Measurements from ENCODE around the gene EXD2.
"Not testable (repeated sequence)": the region's sequence is repeated elsewhere in the genome, so short reads cannot be mapped to it uniquely, and the experiment has no call there.

Gene EXD2

GRCh38 chr14:69156224-69156623, 35.1 kb upstream of the EXD2 start:
- H3K27me3 ChIP-seq (ENCODE audit: control insufficient read depth, insufficient read depth, low read length): peaks cover 16% of the 10 kb centered on the region
- no peak overlapping the region for H3K27ac ChIP-seq (ENCODE audit: low read length)
- H3K9me3 ChIP-seq (ENCODE audit: control insufficient read depth, low read depth, low read length): no peaks in the 10 kb centered on the region

DNA sequence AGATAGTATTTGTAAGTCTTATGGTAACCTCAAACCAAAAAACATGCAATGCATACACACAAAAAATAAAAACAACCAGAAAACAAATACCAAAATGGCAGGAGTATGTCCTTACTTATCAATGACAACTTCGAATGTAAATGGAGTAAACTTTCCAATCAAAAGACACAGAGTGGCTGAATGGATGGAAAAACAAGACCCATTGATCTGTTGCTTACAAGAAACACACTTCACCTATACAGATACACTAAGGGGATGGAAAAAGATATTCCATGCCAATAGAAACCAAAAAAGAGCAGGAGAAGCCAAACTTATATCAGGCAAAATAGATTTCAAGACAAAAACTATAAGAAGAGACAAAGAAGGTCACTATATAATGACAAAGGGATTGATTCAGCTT, 29.7 kb upstream of the EXD2 start:
- H3K4me3 ChIP-seq (ENCODE audit: low read length): no peak overlapping the region
- H3K4me1 ChIP-seq (ENCODE audit: control insufficient read depth, low read depth, low read length): no peaks in the 10 kb centered on the region
- H3K36me3 ChIP-seq (ENCODE audit: control insufficient read depth, low read depth, low read length): no peaks in the 10 kb centered on the region
- no peak overlapping the region for H3K27ac ChIP-seq (ENCODE audit: low read length)
- no peak overlapping the region for H3K9ac ChIP-seq (ENCODE audit: low read length)
- no peaks in the 10 kb centered on the region for H3K9me3 ChIP-seq (ENCODE audit: control insufficient read depth, low read depth, low read length)
- H3K27me3 ChIP-seq (ENCODE audit: control insufficient read depth, insufficient read depth, low read length): no peaks in the 10 kb centered on the region

More at GRCh38 chr14:69156224-69156623, 35.1 kb upstream of the EXD2 start:
- Histone ChIP-seq H3K36me3 (ENCODE audit: control insufficient read depth, low read depth, low read length) (no peaks in the 10 kb centered on the region), H3K4me3 (ENCODE audit: low read length) (no peak overlapping the region), H3K9ac (ENCODE audit: low read length) (no peak overlapping the region), H3K4me1 (ENCODE audit: control insufficient read depth, low read depth, low read length) (peaks cover 9% of the 10 kb centered on the region)

- H3K9ac ChIP-seq (ENCODE audit: low read length); H3K9me3 ChIP-seq (ENCODE audit: control insufficient read depth, low read depth, low read length); H3K27ac ChIP-seq (ENCODE audit: low read length); H3K36me3 ChIP-seq (ENCODE audit: control insufficient read depth, low read depth, low read length); H3K27me3 ChIP-seq (ENCODE audit: control insufficient read depth, insufficient read depth, low read length); H3K4me1 ChIP-seq (ENCODE audit: control insufficient read depth, low read depth, low read length); H3K4me3 ChIP-seq (ENCODE audit: low read length): not testable (repeated sequence)
These were observed 25.5 kb upstream of the EXD2 start for GRCh38 chr14:69165787-69166186.

DNA sequence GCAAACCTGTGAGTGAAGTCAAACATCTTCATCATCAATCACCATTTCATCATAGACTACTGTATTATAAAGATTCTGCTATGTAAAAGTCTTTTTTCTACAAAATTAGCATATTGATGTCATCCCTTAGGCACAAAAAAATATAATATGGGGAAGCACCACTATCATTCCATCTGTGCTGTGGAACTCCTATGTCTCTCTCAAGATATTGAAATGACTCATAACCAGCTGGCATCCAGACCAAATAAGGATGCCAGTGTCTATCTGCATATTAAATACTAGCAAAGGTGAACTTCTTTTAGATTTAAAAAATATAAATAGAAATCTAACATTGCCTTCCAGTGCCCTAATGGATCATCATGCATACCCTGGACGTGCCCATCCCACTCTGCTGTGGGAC, 20.5 kb upstream of the EXD2 start:
- H3K36me3 ChIP-seq (ENCODE audit: control insufficient read depth, low read depth, low read length): no peaks in the 10 kb centered on the region
- H3K9ac ChIP-seq (ENCODE audit: low read length): no peak overlapping the region
- no peaks in the 10 kb centered on the region for H3K27me3 ChIP-seq (ENCODE audit: control insufficient read depth, insufficient read depth, low read length)
- no peak overlapping the region for H3K27ac ChIP-seq (ENCODE audit: low read length)
- no peaks in the 10 kb centered on the region for H3K9me3 ChIP-seq (ENCODE audit: control insufficient read depth, low read depth, low read length)
- H3K4me1 ChIP-seq (ENCODE audit: control insufficient read depth, low read depth, low read length): no peaks in the 10 kb centered on the region
- H3K4me3 ChIP-seq (ENCODE audit: low read length): no peak overlapping the region

- Histone ChIP-seq H3K9me3 (ENCODE audit: control insufficient read depth, low read depth, low read length) (no peaks in the 10 kb centered on the region), H3K4me1 (ENCODE audit: control insufficient read depth, low read depth, low read length) (no peaks in the 10 kb centered on the region)
These were observed 19.7 kb upstream of the EXD2 start for GRCh38 chr14:69171569-69171968.

GRCh38 chr14:69175130-69175529, 16.2 kb upstream of the EXD2 start:
- H3K27ac ChIP-seq (ENCODE audit: low read length): no peak overlapping the region
- H3K36me3 ChIP-seq (ENCODE audit: control insufficient read depth, low read depth, low read length): no peaks in the 10 kb centered on the region
- H3K9me3 ChIP-seq (ENCODE audit: control insufficient read depth, low read depth, low read length): no peaks in the 10 kb centered on the region
- no peak overlapping the region for H3K4me3 ChIP-seq (ENCODE audit: low read length)
- H3K27me3 ChIP-seq (ENCODE audit: control insufficient read depth, insufficient read depth, low read length): no peaks in the 10 kb centered on the region
- H3K9ac ChIP-seq (ENCODE audit: low read length): no peak overlapping the region
- no peaks in the 10 kb centered on the region for H3K4me1 ChIP-seq (ENCODE audit: control insufficient read depth, low read depth, low read length)

More at GRCh38 chr14:69171569-69171968, 19.7 kb upstream of the EXD2 start:
- Histone ChIP-seq H3K27ac (ENCODE audit: low read length) (no peak overlapping the region), H3K27me3 (ENCODE audit: control insufficient read depth, insufficient read depth, low read length) (no peaks in the 10 kb centered on the region), H3K4me3 (ENCODE audit: low read length) (no peak overlapping the region), H3K9ac (ENCODE audit: low read length) (no peak overlapping the region), H3K36me3 (ENCODE audit: control insufficient read depth, low read depth, low read length) (no peaks in the 10 kb centered on the region)

DNA sequence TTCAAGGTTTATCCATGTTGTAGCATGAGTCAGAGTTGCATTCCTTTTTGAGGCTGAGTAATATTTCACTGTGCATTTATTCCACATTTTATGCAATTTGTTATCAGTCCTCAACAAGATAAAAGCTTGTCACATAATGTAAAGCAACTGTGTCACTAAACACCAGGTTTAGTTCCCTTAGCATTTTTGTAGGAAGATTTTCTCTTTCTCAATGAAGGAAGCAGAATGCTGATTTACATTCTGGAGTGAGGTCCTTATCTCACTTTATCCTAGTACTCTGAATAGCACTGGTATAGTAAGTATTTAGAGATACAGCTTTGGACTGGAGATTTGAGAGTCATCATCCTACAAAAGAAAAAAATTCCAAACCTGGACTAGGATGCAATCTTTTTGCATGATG, 9.8 kb upstream of the EXD2 start:
- Histone ChIP-seq H3K36me3 (ENCODE audit: control insufficient read depth, low read depth, low read length) (no peaks in the 10 kb centered on the region), H3K27me3 (ENCODE audit: control insufficient read depth, insufficient read depth, low read length) (no peaks in the 10 kb centered on the region), H3K4me3 (ENCODE audit: low read length) (no peak overlapping the region), H3K9ac (ENCODE audit: low read length) (no peak overlapping the region), H3K9me3 (ENCODE audit: control insufficient read depth, low read depth, low read length) (no peaks in the 10 kb centered on the region), H3K27ac (ENCODE audit: low read length) (no peak overlapping the region), H3K4me1 (ENCODE audit: control insufficient read depth, low read depth, low read length) (peaks cover 14% of the 10 kb centered on the region)

GRCh38 chr14:69182580-69182979, 8.7 kb upstream of the EXD2 start:
- H3K9me3 ChIP-seq (ENCODE audit: control insufficient read depth, low read depth, low read length); H3K27ac ChIP-seq (ENCODE audit: low read length); H3K4me3 ChIP-seq (ENCODE audit: low read length); H3K27me3 ChIP-seq (ENCODE audit: control insufficient read depth, insufficient read depth, low read length); H3K36me3 ChIP-seq (ENCODE audit: control insufficient read depth, low read depth, low read length); H3K9ac ChIP-seq (ENCODE audit: low read length): not testable (repeated sequence)
- H3K4me1 ChIP-seq (ENCODE audit: control insufficient read depth, low read depth, low read length): peaks cover 14% of the 10 kb centered on the region

DNA sequence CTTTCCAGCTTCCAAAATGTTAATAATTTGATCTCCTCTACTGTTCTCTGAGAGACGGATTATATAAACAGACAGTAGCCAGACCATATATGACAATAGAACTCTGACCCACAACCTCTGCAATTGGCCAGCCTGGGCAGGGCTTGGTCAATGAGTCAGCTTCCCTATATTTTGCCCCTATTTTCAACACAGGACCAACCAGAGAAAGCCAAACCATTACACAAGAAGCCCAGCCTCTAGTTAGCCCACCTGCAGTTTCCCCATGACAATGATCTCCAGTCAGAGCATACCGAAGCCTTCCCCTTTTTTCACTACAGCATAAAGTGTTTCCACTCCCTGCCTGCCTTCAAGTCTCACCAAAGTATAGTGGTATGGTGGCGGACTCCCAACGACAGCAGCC, 7.6 kb upstream of the EXD2 start:
- H3K9ac ChIP-seq (ENCODE audit: low read length): no peak overlapping the region
- H3K4me3 ChIP-seq (ENCODE audit: low read length): no peak overlapping the region
- H3K36me3 ChIP-seq (ENCODE audit: control insufficient read depth, low read depth, low read length): no peaks in the 10 kb centered on the region
- H3K27me3 ChIP-seq (ENCODE audit: control insufficient read depth, insufficient read depth, low read length): no peaks in the 10 kb centered on the region
- peaks cover 14% of the 10 kb centered on the region for H3K4me1 ChIP-seq (ENCODE audit: control insufficient read depth, low read depth, low read length)
- no peaks in the 10 kb centered on the region for H3K9me3 ChIP-seq (ENCODE audit: control insufficient read depth, low read depth, low read length)
- H3K27ac ChIP-seq (ENCODE audit: low read length): no peak overlapping the region

- no peak overlapping the region for H3K9ac ChIP-seq (ENCODE audit: low read length)
- no peaks in the 10 kb centered on the region for H3K9me3 ChIP-seq (ENCODE audit: control insufficient read depth, low read depth, low read length)
- no peak overlapping the region for H3K27ac ChIP-seq (ENCODE audit: low read length)
- no peaks in the 10 kb centered on the region for H3K36me3 ChIP-seq (ENCODE audit: control insufficient read depth, low read depth, low read length)
- H3K4me3 ChIP-seq (ENCODE audit: low read length): peak overlapping the region; percentile 72
- H3K4me1 ChIP-seq (ENCODE audit: control insufficient read depth, low read depth, low read length): peaks cover 8% of the 10 kb centered on the region
- no peaks in the 10 kb centered on the region for H3K27me3 ChIP-seq (ENCODE audit: control insufficient read depth, insufficient read depth, low read length)
These were observed 1.1 kb upstream of the EXD2 start for GRCh38 chr14:69190191-69190590.

GRCh38 chr14:69193721-69194120, 2.4 kb downstream of the EXD2 start:
- peaks cover 8% of the 10 kb centered on the region for H3K4me1 ChIP-seq (ENCODE audit: control insufficient read depth, low read depth, low read length)
- H3K9me3 ChIP-seq (ENCODE audit: control insufficient read depth, low read depth, low read length): no peaks in the 10 kb centered on the region
- H3K9ac ChIP-seq (ENCODE audit: low read length): no peak overlapping the region
- H3K27me3 ChIP-seq (ENCODE audit: control insufficient read depth, insufficient read depth, low read length): no peaks in the 10 kb centered on the region
- H3K4me3 ChIP-seq (ENCODE audit: low read length): no peak overlapping the region
- no peak overlapping the region for H3K27ac ChIP-seq (ENCODE audit: low read length)
- no peaks in the 10 kb centered on the region for H3K36me3 ChIP-seq (ENCODE audit: control insufficient read depth, low read depth, low read length)

DNA sequence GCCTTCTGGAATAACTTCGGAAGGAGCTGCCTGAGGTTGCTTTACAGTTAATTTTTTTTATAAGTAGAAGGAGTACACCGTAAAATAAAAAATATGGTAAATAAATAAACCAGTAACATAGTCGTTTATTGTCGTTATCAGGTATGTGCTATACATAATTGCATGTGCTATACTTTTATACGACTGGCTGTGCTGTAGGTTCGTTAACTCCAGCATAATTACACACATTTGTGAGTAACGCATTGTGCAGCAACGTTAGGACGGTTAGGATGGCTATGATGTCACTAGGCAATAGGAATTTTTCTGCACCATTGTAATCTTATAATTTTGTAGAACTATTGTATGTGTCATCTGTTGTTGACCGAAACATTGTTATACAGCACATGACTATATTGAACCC, 8.5 kb downstream of the EXD2 start:
- no peaks in the 10 kb centered on the region for H3K9me3 ChIP-seq (ENCODE audit: control insufficient read depth, low read depth, low read length)
- no peaks in the 10 kb centered on the region for H3K36me3 ChIP-seq (ENCODE audit: control insufficient read depth, low read depth, low read length)
- H3K27me3 ChIP-seq (ENCODE audit: control insufficient read depth, insufficient read depth, low read length): no peaks in the 10 kb centered on the region
- H3K9ac ChIP-seq (ENCODE audit: low read length): no peak overlapping the region
- no peaks in the 10 kb centered on the region for H3K4me1 ChIP-seq (ENCODE audit: control insufficient read depth, low read depth, low read length)
- no peak overlapping the region for H3K27ac ChIP-seq (ENCODE audit: low read length)
- H3K4me3 ChIP-seq (ENCODE audit: low read length): no peak overlapping the region
